ENCODE data around the gene ABCA2. TPM values are rescaled to one million over a fixed set of nuclear protein-coding genes. Genes with fewer than 3 reads are reported as not detected.

The ABCA2 gene
- total RNA-seq, 1 donor from 2014 or later: 26.4 TPM

DNA sequence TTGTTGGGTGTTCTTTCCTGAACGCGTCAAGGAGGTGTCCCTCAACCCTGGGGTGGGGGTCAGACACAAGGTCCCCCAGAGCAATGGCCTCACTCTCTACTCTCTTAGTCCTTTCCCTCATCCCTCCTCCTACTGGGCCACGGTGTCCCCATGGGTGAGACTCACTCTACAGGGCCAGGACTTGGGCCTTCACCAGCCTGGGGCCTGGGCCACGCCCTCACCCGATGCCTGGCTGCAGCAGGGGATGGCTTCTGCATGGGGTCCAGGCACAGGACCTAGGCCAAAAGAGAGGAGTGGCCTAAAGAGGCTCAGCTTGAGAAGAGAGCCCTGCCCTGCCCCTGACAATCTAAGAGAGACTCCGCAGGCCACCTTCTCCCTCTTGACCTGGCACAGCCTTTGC, 70.1 kb downstream of the ABCA2 start:
- no peaks in the 10 kb centered on the region for H3K27me3 Mint-ChIP-seq
- peaks cover 7% of the 10 kb centered on the region for H3K9me3 Mint-ChIP-seq (ENCODE audit: low read depth)
- TF ChIP-seq CTCF (IDR thresholded peaks at IDR 0.05; ENCODE audit: unreplicated experiment): no peak
- no peak overlapping the region for H3K4me3 Mint-ChIP-seq (ENCODE audit: low read depth)
- H3K27ac Mint-ChIP-seq: no peak overlapping the region
- no peaks in the 10 kb centered on the region for H3K4me1 Mint-ChIP-seq (ENCODE audit: low read depth)
- H3K36me3 Mint-ChIP-seq (ENCODE audit: insufficient read depth): no peaks in the 10 kb centered on the region
- no peak for DNase-seq (ENCODE audit: low spot score, unreplicated experiment)

GRCh38 chr9:136957461-136957860, 70.6 kb downstream of the ABCA2 start:
- no peak for DNase-seq (ENCODE audit: low spot score, unreplicated experiment)
- Mint-ChIP-seq H3K27me3 (no peaks in the 10 kb centered on the region), H3K27ac (no peak overlapping the region), H3K4me3 (ENCODE audit: low read depth) (no peak overlapping the region), H3K36me3 (ENCODE audit: insufficient read depth) (no peaks in the 10 kb centered on the region), H3K9me3 (ENCODE audit: low read depth) (peaks cover 7% of the 10 kb centered on the region), H3K4me1 (ENCODE audit: low read depth) (no peaks in the 10 kb centered on the region)
- no peak for TF ChIP-seq CTCF (IDR thresholded peaks at IDR 0.05; ENCODE audit: unreplicated experiment)

Other genes with a start within 250 kb of the ABCA2 start
- 57.8 and 62.2 TPM in 2 replicates for gene TMEM141, start 236.9 kb downstream of the ABCA2 start, total RNA-seq
- 9.0 and 9.5 TPM in 2 replicates for gene CCDC183, start 231.9 kb downstream of the ABCA2 start, total RNA-seq
- gene RABL6, start 220.3 kb downstream of the ABCA2 start, total RNA-seq: 129 and 130 TPM in 2 replicates
- gene AJM1, start 185.8 kb downstream of the ABCA2 start, total RNA-seq: 5.1 and 5.8 TPM in 2 replicates
- gene PHPT1, start 178.8 kb downstream of the ABCA2 start, total RNA-seq: 168 and 169 TPM in 2 replicates
- 36.7 and 40.0 TPM in 2 replicates for gene MAMDC4, start 175.9 kb downstream of the ABCA2 start, total RNA-seq
- 297 and 310 TPM in 2 replicates for gene EDF1, start 161.9 kb downstream of the ABCA2 start, total RNA-seq
- 23.4 and 23.8 TPM in 2 replicates for gene TRAF2, start 141.7 kb downstream of the ABCA2 start, total RNA-seq
- 77.3 and 77.7 TPM in 2 replicates for gene FBXW5, start 83.5 kb downstream of the ABCA2 start, total RNA-seq
- 1.1 and 2.8 TPM in 2 replicates for gene C8G, start 83.0 kb downstream of the ABCA2 start, total RNA-seq
- gene LCN12, start 76.0 kb downstream of the ABCA2 start, total RNA-seq: 14.7 and 16.2 TPM in 2 replicates
- gene PTGDS, start 50.7 kb downstream of the ABCA2 start, total RNA-seq: not detected in 2 replicates
- not detected in 2 replicates for gene LCNL1, start 45.2 kb downstream of the ABCA2 start, total RNA-seq
- 54.9 and 57.1 TPM in 2 replicates for gene PAXX, start 35.8 kb downstream of the ABCA2 start, total RNA-seq
- gene CLIC3, start 31.7 kb downstream of the ABCA2 start, total RNA-seq: 0.64 TPM in 1 of 2 replicates, not detected in the other
- not detected in 2 replicates for gene FUT7, start 3.9 kb upstream of the ABCA2 start, total RNA-seq
- 62.0 and 73.2 TPM in 2 replicates for gene NPDC1, start 17.9 kb upstream of the ABCA2 start, total RNA-seq
- 0.19 and 0.51 TPM in 2 replicates for gene ENTPD2, start 25.8 kb upstream of the ABCA2 start, total RNA-seq
- gene SAPCD2, start 42.3 kb upstream of the ABCA2 start, total RNA-seq: 15.1 and 15.3 TPM in 2 replicates
- gene UAP1L1, start 49.3 kb upstream of the ABCA2 start, total RNA-seq: 0.57 and 1.5 TPM in 2 replicates
- gene MAN1B1, start 58.7 kb upstream of the ABCA2 start, total RNA-seq: 56.1 and 57.7 TPM in 2 replicates
- 39.2 and 48.5 TPM in 2 replicates for gene DPP7, start 86.5 kb upstream of the ABCA2 start, total RNA-seq
- 0.07 and 0.77 TPM in 2 replicates for gene GRIN1, start 110.9 kb upstream of the ABCA2 start, total RNA-seq
- gene LRRC26, start 141.8 kb upstream of the ABCA2 start, total RNA-seq: 0.89 and 1.00 TPM in 2 replicates
- not detected in 2 replicates for gene TMEM210, start 143.8 kb upstream of the ABCA2 start, total RNA-seq
- 73.2 and 74.3 TPM in 2 replicates for gene ANAPC2, start 160.3 kb upstream of the ABCA2 start, total RNA-seq
- 52.5 and 59.1 TPM in 2 replicates for gene SSNA1, start 160.4 kb upstream of the ABCA2 start, total RNA-seq
- 18.8 and 20.7 TPM in 2 replicates for gene TPRN, start 172.5 kb upstream of the ABCA2 start, total RNA-seq
- gene TMEM203, start 177.4 kb upstream of the ABCA2 start, total RNA-seq: 35.2 and 36.2 TPM in 2 replicates
- gene NDOR1, start 177.5 kb upstream of the ABCA2 start, total RNA-seq: 35.1 and 37.4 TPM in 2 replicates
- gene RNF208, start 194.0 kb upstream of the ABCA2 start, total RNA-seq: 24.0 and 25.7 TPM in 2 replicates
- gene CYSRT1, start 196.9 kb upstream of the ABCA2 start, total RNA-seq: 1.2 and 2.7 TPM in 2 replicates
- 0.27 and 0.53 TPM in 2 replicates for gene RNF224, start 199.3 kb upstream of the ABCA2 start, total RNA-seq
- gene SLC34A3, start 202.7 kb upstream of the ABCA2 start, total RNA-seq: 0.26 and 0.27 TPM in 2 replicates
- 233 and 245 TPM in 2 replicates for gene TUBB4B, start 213.1 kb upstream of the ABCA2 start, total RNA-seq
- not detected in 2 replicates for gene STPG3, start 223.0 kb upstream of the ABCA2 start, total RNA-seq
- gene NELFB, start 227.1 kb upstream of the ABCA2 start, total RNA-seq: 62.3 and 63.3 TPM in 2 replicates
- 8.0 and 8.5 TPM in 2 replicates for gene TOR4A, start 249.5 kb upstream of the ABCA2 start, total RNA-seq